ENCODE measurements around the gene LGI4.

LGI4 gene
- total RNA-seq, result 0.04 to 2.9 (median 0.92) reads per million in 3 experiments

DNA sequence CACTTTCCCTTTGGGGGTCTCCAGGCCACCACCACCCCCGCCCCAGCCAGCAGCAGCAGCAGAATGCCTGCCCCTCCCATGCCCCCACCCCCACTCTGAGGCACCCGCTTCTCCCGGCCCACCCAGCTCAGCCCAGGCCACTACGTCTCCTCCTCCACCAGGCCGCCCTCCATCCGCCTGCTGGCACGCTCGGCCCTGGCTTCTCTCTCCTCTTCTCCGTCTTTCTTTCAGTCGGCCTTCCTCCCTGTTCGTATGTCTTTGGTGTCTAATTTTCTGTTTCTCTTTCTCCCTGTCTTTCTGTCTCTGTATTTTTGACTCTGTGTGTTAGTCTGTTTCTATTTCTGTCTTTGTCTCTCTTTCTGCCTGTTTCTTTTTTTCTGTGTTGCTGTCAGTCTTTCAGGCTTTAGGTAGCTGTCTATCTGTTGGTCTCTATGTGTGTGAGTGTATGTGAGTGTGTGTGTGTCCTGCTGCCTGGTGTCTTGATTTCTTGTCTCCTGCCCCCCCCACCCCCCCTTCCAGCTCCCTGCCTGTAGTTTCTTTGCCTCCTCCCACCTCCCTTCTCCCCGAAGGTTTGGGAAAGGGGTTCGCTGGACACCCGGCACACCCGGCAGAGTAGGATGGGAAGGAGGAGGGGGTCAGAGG is at the start of gene LGI4:
LGI4 (minus strand) TSS at position 459 of the 642 bp plus-strand sequence; CDS start at position 80, 379 bp downstream.
- no peak for DNase-seq

DNA sequence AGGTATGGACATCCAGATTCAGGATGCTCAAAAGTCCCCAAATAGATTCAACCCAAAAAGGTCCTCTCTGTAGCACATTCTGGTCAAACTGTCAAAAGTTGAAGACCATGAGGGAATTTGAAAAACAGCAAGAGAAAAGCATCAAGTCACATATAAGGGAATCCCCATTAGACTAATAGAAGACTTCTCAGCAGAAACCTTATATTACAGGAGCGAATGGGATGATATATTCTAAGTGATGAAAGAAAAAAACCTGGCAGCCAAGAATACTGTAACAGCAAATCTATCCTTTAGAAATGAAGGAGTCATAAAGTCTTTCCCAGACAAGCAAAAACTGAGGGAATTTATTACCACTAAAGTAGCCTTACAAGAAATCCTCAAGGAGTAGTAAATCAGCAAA is 49.4 kb upstream of the LGI4 start:
- DNase-seq, result no peak

DNA sequence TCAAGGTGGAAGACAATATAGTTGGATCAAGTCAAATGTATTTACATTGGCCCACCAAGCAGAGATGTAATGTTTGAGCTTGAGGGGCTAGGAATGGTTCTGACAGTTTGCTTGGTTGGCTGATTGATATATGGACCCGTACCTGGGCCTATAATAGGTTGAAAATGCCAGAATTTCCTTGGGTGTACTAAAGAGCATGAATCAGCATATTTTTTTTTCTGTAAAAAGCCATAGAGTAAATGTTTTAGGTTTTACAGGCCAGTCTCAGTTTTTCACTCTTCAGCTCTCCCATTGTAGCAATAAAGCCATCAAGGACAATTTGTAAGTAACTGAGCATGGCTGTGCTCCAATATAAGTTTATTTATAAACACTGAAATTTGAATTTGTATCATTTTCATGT is 46.5 kb upstream of the LGI4 start:
- no peak for DNase-seq

DNA sequence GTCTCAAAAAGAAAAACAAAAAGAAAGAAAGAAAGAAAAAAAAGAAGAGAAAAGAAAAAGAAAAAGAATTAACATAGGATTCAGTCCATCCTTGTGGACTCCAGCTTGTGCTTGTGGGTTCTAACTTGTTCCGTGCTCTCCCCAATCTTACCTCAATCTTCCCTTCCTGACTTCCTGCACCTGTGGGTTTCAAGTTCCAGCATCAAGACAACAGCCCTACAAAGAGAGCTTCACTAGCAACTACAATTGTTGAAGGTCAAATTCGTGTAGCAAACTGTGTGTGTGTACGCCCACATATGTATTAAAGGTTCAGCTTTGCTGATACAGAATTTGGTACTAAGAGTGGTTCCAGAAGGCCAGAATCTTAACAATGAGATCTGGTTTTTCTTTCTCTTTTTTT is 45.0 kb upstream of the LGI4 start:
- DNase-seq, result no peak

GRCh38 chr19:35178701-35179100 is 43.8 kb upstream of the LGI4 start:
- DNase-seq, result no peak

DNA sequence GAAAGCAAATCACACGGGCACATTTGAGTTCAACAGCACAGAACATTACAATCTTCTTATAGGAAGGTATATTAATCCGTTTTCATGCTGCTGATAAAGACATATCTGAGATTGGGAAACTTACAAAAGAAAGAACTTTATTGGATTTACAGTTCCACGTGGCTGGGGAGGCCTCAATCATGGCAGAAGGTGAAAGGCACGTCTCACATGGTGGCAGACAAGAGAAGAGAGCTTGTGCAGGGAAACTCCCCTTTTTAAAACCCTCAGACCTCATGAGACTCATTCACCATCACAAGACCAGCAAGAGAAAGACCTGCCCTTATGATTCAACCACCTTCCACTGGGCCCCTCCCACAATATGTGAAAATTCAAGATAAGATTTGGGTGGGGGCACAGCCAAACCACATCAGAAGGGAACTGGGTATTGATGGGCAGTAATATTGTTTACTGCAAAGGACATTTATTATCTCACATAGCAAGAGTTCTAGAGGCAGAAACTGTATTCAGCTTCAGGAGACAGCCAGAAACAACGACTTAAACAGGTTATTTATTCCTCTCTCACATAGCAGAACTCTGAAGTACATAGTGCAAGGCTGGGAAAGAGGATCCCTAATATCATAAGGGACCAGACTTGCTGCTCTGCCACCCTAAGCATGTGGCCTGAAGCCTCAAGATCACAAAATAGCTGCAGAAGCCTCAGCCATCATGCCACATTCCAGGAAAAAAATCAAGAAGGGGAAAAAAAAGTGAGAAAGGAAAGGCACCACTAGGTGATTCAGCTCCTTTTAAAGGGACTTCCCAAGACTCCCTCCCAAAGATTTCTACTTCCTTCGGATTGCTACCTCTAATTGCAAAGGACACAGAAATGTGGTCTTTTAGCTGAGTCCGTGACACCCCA is 42.8 kb upstream of the LGI4 start:
- DNase-seq, result no peak

DNA sequence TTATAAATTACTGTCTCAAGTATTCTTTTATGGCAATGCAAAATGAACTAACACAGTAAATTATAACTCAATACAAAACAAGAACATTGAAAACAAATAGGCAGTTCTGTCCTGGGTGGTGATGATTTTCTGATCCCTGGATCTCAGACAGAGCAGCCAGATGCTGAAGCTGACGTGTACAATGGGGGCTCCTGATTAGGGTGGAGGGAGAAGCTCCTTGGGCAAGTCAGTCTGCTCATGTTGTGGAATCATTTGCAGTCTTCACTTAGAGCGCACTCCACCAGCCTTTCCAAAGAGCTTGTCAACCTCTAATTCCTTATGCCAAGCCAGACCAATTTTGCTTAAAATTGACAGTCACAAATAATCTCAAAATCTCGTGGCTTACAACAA is 41.3 kb upstream of the LGI4 start:
- no peak for DNase-seq

GRCh38 chr19:35174226-35174625 is 39.4 kb upstream of the LGI4 start:
- DNase-seq, result no peak

DNA sequence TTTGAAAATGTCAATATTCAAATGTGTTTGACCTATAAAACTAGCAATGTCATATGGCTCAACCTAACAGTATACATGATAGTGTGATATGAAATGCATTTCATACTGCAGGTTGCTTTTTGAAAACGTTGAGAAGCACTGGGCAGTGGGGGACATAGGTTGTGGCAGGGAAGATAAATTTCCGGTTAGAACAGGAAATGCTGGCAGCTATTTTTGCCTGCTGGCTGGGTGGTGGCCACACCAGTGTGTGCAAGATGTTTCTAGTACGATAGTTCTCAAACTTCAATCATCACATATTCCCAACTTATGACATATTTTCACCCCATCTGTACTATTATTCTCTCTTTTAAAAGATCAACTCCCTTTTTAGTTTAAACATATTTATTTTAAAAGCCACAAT is 36.9 kb upstream of the LGI4 start:
- no peak for DNase-seq

DNA sequence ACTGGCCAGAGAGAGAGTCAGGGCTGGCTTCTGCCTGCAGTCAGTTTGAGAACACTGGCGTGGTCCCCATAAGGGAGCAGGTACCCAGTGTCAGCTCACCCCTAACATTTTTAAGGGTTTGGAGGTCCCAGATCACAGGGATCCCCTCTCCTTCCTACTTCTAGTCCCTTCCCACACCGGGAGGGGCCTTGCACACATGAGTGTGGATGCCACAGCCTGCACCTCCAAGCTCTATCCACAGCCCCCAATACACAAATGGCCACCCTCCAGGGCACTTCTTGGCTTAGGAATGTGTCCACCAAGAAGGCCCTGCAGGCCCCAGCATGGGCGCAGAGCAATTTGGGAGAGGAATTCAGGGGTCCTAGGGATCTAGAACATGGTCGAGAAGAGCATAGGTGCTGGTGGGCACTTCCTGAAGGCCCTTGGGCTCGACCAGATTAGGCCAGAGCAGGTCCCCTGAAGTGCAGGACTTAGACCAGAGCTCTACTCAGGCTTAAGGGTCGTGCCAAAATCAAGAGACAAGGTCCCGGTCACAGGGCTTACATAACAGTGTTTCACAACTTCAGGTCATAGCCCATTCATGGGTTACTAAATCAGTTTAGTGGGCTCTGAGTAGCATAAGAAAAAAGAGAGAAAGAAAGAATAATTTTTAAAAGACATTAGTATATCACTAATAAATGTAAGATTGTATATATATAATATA is 35.7 kb upstream of the LGI4 start:
- no peak for DNase-seq

DNA sequence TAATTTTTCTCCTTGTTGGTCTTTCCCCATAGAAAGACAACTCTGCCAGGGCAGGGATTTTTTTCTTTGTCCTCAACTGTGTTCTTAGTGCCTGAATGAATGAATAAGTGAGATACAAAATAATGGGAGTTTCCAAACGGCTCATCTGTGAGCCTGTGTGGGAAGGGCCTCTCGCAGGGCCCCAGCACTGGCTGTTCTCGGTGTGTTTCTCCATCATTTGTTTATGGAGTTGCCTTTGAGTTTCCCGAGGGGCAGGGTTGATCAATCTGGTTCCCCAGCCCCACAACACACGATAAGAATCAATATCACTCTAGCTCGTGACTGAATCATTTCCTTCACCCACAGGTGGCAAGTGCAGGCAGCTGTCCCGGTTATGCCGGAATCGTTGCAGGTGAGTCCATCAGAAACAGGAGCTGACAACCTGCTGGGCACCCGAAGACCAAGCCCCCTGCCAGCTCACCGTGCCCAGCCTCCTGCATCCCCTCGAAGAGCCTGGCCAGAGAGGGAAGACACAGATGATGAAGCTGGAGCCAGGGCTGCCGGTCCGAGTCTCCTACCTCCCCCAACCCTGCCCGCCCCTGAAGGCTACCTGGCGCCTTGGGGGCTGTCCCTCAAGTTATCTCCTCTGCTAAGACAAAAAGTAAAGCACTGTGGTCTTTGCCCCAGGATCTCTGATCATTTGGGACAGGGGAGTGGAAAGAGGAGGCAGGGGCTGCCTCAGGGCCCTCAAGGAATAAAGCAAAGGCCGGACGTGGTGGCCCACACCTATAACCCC is 34.5 kb upstream of the LGI4 start:
- no peak for DNase-seq

DNA sequence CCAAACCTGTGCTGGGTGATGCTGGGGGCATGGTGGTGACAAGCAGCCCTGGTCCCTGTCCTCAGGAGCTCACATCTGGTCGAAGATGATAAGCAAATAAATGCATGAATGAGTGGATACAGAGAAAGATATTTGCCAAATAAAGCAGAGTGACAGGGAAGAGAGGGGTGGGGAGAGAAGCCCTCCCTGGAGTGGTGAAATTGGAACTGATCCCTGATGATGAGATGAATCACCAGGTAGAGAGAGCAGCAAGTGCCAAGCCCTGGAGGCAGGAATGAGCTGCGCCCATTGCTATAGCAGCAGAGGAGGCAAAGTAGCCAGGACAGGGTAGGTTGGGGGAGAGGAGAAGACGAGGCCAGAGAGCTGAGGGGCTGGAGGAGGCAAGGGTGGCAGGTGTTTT is 33.3 kb upstream of the LGI4 start:
- DNase-seq, result no peak

DNA sequence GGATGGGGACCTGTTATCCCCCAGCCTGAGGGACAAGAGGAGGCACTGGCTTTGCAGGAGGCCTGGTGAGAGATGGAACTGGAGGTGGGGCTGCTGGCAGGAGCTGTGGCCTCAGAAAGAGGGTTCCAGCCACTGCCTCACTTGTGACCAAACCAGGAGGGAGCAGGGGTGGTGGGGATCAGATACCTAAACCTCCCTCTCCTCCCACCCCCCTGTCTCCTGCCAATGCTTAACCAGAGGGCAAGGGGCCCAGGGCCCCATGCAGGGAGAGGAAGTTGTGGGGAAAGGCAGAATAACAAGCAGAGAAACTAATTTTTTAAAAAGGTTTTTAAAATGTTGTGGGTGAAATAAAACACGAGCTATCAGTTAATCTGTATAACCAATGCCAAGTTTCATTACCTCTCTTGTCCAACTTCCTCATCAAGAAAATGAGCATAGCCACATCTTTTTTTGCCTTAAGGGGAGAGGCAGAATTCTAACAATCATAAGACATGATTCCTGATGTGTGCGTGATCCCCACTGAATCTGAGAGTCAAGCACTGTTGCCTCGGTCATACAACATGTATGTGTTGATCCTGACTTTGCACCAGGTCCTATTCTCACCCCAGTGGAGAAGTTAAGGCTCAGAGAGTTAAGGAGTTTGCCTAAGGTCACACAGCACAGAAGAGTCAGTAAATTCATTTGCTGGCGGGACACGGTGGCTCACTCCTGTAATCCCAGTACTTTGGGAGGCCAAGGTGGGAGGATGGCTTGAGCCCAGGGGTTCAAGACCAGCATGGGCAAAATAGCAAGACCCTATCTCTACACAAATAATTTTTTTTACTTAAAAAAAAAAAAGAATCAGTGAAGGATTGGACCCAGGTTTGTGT is 32.6 kb upstream of the LGI4 start:
- DNase-seq, result no peak

- no peak for DNase-seq
Measured at GRCh38 chr19:35166100-35167063, 31.5 kb upstream of the LGI4 start.

GRCh38 chr19:35165200-35166058 is 30.6 kb upstream of the LGI4 start:
- no peak for DNase-seq

GRCh38 chr19:35164418-35164817 is 29.6 kb upstream of the LGI4 start:
- no peak for DNase-seq

DNA sequence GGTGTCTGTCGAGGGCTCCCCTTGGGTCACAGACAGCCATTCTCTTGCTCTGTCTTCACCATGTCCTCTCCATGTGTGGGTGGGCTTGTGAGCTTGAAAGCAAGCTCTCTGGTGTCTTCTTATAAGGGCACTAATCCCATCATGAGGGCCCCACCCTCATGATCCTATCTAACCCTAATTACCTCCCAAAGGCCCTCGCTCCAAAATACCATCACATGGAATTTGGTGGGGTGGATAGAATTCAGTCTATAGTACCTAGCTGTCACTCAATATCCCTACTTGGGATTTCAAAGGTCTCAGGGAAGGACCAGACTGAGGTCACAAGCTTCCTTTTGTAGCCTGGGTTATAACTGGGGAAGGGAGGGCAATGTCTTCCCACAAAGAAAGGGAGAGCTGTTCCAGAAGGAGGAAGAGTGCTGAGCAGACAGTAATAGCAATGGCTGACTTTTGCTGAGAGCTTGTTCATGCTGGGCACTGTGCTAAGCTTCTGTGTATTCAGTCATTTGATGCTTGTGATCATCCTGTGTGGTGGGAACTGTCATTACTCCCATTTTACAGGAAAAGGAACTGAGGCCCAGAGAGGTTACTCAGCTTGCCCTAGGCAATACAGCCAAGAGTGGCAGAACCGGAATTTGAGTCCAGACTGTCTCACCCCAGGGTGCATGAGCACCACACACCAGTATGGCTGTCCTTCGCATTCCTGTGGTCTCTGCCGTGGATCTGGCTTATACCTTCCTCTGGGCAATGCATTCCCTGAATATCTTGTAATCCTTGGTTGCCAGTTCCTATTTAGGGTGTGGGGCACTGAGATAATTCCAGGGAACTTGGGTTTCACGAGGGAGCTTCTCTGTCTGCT is 27.8 kb upstream of the LGI4 start:
- no peak for DNase-seq

GRCh38 chr19:35161434-35161743 is 26.5 kb upstream of the LGI4 start:
- no peak for DNase-seq

Data from central memory CD4-positive, alpha-beta T cell (primary cell).